GM13977 (cell line): ENCODE data around the gene CCNJL.

ENCODE experiments used
- DNase-seq: peaks from one replicate; pipeline ENCODE4 v3.0.0; 2012; ENCODE audit warnings: low spot score
- in situ Hi-C: fragments of 300-500 bp; cut with MboI; formaldehyde crosslinking; loops from one replicate; pipeline ENCODE4 v1.12.0; 2022; ENCODE audit warnings: low sequenced_read_pairs, low pct_unique_long_range_greater_than_20kb, mixed read lengths, inconsistent platforms; ENCODE audit not compliant: unreplicated experiment
- TF ChIP-seq, protein P1 (sequence below): IDR thresholded peaks from 2 replicates; pipeline ENCODE4 v1.5.1; 2012; ENCODE audit warnings: mild to moderate bottlenecking, control low read depth; ENCODE audit not compliant: insufficient read depth; ENCODE audit errors: extremely low read depth, missing control alignments

Gene CCNJL

DNA sequence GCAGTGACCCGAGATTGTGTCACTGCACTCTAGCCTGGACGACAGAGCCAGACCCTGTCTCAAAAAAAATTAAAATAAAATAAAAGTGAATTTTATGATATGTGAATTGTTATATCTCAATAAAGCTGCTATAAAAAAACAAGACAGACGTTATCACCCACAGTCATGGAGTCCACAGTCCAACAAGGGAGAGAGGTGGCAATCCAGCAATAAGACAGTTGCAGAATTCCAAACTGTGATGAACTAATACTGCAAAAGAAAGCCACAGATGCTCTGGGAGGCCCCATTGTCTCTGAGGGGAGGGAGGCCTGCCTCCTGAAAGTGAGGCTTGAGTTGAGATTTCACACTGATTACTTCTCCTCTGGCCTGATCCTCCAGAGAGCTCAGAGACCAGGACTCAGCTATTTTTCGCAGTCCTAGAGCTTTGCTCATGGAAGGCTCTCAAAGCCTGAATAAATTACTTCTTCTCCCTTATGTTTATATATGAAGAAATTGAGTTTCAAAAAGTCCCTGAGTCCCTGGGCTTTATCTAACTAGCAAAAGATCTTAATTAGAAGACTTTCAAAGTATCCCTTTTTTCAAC lies 28.0 kb downstream of the CCNJL start:
- in situ Hi-C loops, result no loop called here
- DNase-seq, result no peak
- TF ChIP-seq, protein P1, sequence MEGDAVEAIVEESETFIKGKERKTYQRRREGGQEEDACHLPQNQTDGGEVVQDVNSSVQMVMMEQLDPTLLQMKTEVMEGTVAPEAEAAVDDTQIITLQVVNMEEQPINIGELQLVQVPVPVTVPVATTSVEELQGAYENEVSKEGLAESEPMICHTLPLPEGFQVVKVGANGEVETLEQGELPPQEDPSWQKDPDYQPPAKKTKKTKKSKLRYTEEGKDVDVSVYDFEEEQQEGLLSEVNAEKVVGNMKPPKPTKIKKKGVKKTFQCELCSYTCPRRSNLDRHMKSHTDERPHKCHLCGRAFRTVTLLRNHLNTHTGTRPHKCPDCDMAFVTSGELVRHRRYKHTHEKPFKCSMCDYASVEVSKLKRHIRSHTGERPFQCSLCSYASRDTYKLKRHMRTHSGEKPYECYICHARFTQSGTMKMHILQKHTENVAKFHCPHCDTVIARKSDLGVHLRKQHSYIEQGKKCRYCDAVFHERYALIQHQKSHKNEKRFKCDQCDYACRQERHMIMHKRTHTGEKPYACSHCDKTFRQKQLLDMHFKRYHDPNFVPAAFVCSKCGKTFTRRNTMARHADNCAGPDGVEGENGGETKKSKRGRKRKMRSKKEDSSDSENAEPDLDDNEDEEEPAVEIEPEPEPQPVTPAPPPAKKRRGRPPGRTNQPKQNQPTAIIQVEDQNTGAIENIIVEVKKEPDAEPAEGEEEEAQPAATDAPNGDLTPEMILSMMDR, result no peak

DNA sequence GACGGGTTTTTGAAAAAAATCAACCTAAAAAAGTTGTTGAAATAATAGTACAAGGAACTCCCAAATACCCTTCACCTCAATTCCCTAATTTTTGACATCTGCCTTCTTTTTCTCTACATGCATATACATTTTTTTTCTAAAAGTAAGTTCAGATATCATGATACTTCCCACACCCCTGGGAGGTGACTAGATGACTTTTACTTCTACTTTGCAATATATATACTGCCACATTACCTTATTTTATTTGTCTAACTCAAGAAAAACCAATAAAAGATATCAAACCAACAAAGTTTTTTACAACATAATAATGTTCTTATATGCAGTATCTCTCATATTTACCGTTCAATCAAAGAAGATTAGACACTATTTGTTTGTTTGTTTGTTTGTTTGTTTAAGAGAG lies 31.1 kb downstream of the CCNJL start:
- TF ChIP-seq, protein P1, result no peak
- no peak for DNase-seq
- in situ Hi-C loops, result no loop called here

DNA sequence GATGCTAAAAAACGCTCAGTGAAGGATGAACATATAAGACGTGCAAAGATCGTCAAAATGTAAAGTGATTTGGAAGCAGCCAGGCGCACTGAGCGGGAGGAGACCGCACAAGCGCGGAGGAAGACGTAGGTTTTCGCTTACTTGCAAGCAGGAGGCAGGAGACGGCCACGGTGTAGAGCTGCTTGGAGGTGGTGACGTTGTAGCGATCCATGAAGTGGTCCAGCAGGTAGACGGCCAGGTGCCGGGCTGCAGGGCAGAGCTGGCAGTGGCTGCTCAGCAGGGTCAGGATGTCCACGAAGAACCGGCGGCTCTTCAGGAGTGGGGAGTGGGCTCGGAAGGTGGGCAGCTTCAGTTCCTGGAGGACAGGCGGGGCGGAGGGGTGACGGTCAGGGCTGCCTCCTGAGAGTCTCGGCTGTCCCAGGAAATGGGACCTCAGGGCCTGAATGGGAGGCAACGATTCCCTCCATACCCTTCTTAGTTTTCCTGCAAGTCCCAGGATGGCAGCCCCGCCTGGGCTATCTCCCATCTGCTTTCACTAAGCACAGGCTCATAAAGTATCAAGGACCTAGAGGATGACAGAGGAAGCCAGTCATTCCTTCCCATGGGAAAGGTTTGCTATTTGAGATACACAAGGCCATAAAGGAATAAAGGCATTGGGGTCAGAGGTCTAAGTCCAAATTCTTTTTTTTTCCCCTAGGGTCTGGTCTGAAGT lies 31.8 kb downstream of the CCNJL start:
- TF ChIP-seq, protein P1, result no peak
- in situ Hi-C loops, result no loop called here

DNA sequence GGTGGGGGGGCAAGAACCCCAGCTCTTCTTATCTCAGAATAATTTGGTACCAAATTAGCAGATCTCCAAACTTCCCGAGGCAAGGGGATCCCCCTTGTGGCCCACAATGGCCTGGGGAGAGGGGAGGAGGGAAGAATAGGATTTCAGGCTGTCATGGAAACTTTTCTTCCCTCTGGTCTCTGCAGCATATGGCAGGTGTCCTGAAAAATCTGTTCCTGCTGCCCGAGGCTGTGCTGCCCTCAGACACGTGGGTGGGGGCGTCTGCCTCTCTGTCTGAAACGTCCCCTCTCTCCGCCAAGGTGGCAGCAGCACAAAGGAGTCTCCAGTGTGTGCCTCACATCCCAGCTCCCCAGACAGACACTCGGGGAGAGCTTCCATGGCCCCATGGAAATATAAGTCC lies 34.0 kb downstream of the CCNJL start:
- DNase-seq, result no peak
- in situ Hi-C loops, result no loop called here
- TF ChIP-seq, protein P1, result no peak

More for the DNA sequence above, 31.8 kb downstream of the CCNJL start:
- no peak for DNase-seq

DNA sequence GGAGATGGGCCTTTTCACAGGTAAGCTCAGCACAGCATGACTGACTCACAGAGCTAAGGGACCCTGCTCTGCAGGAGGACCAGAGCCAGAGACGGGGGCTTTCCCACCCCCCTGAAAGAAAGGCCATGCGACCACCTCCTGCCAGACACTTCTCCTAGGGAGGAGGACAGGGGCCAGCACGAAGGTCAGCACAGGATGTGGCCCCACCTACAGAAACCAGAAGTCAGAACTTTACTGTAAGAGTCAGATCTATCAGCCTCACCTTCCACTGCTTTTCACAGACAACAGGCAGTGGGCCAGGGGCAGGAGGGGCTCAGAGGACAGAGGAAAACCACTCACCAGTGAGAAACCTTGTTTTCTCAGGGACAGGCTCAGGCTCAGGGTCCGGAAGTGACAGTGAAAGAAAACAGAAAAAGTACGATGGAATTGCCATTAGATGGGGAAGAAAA lies 37.9 kb downstream of the CCNJL start:
- DNase-seq, result no peak
- TF ChIP-seq, protein P1, result no peak
- in situ Hi-C loops, result no loop called here

DNA sequence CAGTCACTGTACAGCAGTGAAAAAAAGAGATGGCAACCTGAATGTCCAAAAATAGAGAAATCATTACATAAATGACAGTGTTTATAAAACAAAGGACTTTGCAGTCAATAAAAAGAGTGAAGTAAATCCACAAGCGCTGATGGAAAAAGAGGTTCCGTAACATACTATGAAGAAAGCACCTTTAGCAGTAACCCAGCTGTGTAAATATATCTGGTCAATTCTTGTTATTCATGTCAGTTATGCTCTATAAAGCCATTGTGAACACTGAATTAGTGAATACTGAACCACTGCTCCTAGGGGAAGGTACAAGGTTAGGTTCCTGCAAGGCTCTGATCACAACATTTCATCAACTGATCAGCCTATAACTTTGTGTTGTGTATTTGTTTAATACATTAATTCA lies 39.5 kb downstream of the CCNJL start:
- in situ Hi-C loops, result no loop called here
- no peak for DNase-seq
- TF ChIP-seq, protein P1, result no peak
